Measurements from ENCODE around the gene FAM184B.

DNA sequence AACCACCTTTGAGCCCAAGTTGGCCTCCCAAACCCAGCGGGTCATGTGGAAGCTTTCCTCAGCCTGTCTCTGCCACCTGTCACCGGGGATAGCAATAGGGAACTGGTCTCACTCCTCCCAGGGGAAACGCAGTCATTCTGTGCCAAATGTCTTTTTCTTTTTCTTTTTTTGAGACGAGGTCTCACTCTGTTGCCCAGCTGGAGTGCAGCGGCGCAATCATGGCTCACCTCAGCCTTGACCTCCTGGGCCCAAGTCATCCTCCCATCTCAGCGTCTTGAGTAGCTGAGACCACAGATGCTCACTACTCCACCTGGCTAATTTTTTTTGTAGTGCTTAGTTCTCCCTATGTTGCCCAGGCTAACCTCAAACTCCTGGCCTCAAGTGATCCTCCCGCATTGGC, 126.7 kb downstream of the FAM184B start:
- TF ChIP-seq CTCF (IDR thresholded peaks at IDR 0.05) (no peak), IRF2 (CRISPR knock-in tag; IDR thresholded peaks at IDR 0.05; ENCODE audit: borderline replicate concordance, low read depth) (no peak), SMAD3 (CRISPR knock-in tag; IDR thresholded peaks at IDR 0.05; ENCODE audit: borderline replicate concordance) (no peak), ZBTB43 (CRISPR knock-in tag; IDR thresholded peaks at IDR 0.05) (no peak), ZSCAN18 (CRISPR knock-in tag; IDR thresholded peaks at IDR 0.05) (no peak), CREM (CRISPR knock-in tag; IDR thresholded peaks at IDR 0.05) (no peak), TEAD4 (CRISPR knock-in tag; IDR thresholded peaks at IDR 0.05) (no peak), NR2C2 (CRISPR knock-in tag; IDR thresholded peaks at IDR 0.05) (no peak)
- TF ChIP-seq, protein P1, sequence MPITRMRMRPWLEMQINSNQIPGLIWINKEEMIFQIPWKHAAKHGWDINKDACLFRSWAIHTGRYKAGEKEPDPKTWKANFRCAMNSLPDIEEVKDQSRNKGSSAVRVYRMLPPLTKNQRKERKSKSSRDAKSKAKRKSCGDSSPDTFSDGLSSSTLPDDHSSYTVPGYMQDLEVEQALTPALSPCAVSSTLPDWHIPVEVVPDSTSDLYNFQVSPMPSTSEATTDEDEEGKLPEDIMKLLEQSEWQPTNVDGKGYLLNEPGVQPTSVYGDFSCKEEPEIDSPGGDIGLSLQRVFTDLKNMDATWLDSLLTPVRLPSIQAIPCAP (CRISPR knock-in tag; IDR thresholded peaks at IDR 0.05) = no peak
- TF ChIP-seq, protein P2, sequence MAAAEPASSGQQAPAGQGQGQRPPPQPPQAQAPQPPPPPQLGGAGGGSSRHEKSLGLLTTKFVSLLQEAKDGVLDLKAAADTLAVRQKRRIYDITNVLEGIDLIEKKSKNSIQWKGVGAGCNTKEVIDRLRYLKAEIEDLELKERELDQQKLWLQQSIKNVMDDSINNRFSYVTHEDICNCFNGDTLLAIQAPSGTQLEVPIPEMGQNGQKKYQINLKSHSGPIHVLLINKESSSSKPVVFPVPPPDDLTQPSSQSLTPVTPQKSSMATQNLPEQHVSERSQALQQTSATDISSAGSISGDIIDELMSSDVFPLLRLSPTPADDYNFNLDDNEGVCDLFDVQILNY (CRISPR knock-in tag; IDR thresholded peaks at IDR 0.05) = no peak
- TF ChIP-seq, protein P3, sequence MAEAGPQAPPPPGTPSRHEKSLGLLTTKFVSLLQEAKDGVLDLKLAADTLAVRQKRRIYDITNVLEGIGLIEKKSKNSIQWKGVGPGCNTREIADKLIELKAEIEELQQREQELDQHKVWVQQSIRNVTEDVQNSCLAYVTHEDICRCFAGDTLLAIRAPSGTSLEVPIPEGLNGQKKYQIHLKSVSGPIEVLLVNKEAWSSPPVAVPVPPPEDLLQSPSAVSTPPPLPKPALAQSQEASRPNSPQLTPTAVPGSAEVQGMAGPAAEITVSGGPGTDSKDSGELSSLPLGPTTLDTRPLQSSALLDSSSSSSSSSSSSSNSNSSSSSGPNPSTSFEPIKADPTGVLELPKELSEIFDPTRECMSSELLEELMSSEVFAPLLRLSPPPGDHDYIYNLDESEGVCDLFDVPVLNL (CRISPR knock-in tag; IDR thresholded peaks at IDR 0.05; ENCODE audit: borderline replicate concordance, low read depth) = no peak

Data from WTC11 (cell line).